Right lobe of liver (tissue), 4 donors: ENCODE data around the gene LSM12.

Source experiments
- CTCF ChIP-seq, 4 donors: fragments of 200-600 bp in 3 of 4; fragments of 450-650 bp in 1 of 4; IDR thresholded peaks; one replicate each; pipeline versions ENCODE4 v1.5.1 to v1.8.0; 2016 to 2022; ENCODE audit warnings: antibody characterized with exemption in 4 of 4, mild to moderate bottlenecking in 2 of 4
- POLR2A ChIP-seq: fragments of 450-650 bp; IDR thresholded peaks from one replicate; pipeline ENCODE4 v1.6.1; 2017; ENCODE audit warnings: antibody characterized with exemption, mild to moderate bottlenecking
- donor health status: DM: no; HTN: no; CAD: no.
- donor health status: DM: no; HTN: no; CAD: no.
- donor health status: DM: no; HTN: yes; CAD: no.

GRCh38 chr17:44022246-44022645 is 44.2 kb downstream of the LSM12 start:
- TF ChIP-seq CTCF (IDR thresholded peaks at IDR 0.05): no peak
- TF ChIP-seq POLR2A: no peak
